H9 (cell line): ENCODE data around the gene PTK6. TPM values are rescaled to one million over a fixed set of nuclear protein-coding genes. Genes with fewer than 3 reads are reported as not detected.

Source experiments
- DNase-seq: peaks from one replicate; pipeline ENCODE4 v3.0.0-alpha.2; 2017
- H2AFZ ChIP-seq: one replicate; pipeline ENCODE4 v1.6.1; 2013; ENCODE audit warnings: mild to moderate bottlenecking, low read length, control low read depth, moderate library complexity
- H2AK5ac ChIP-seq: 2 replicates; pipeline ENCODE4 v1.6.1; 2013; ENCODE audit warnings: low read length, control low read depth, mixed read lengths; ENCODE audit not compliant: insufficient read length
- H2BK120ac ChIP-seq: one replicate; pipeline ENCODE4 v1.6.1; 2013; ENCODE audit warnings: low read depth, mild to moderate bottlenecking, low read length, control low read depth, inconsistent platforms; ENCODE audit not compliant: poor library complexity, severe bottlenecking
- H2BK12ac ChIP-seq: 2 replicates; pipeline ENCODE4 v1.6.1; 2013; ENCODE audit warnings: low read length, control low read depth, mixed read lengths, low read depth; ENCODE audit not compliant: insufficient read length
- H2BK15ac ChIP-seq: 2 replicates; pipeline ENCODE4 v1.6.1; 2013; ENCODE audit warnings: low read depth, low read length, control low read depth
- H2BK20ac ChIP-seq: one replicate; pipeline ENCODE4 v1.6.1; 2013; ENCODE audit warnings: low read depth, mild to moderate bottlenecking, low read length, control low read depth, inconsistent platforms; ENCODE audit not compliant: poor library complexity, severe bottlenecking
- H2BK5ac ChIP-seq: 2 replicates; pipeline ENCODE4 v1.6.1; 2013; ENCODE audit warnings: low read length, control low read depth, mixed read lengths; ENCODE audit not compliant: insufficient read length
- H3K14ac ChIP-seq: 2 replicates; pipeline ENCODE4 v1.6.1; 2013; ENCODE audit warnings: low read length, control low read depth; ENCODE audit not compliant: insufficient read depth
- H3K18ac ChIP-seq: 2 replicates; pipeline ENCODE4 v1.6.1; 2013; ENCODE audit warnings: low read depth, mild to moderate bottlenecking, mixed read lengths, low read length, control low read depth; ENCODE audit not compliant: insufficient read length
- H3K23ac ChIP-seq: 2 replicates; pipeline ENCODE4 v1.6.1; 2013; ENCODE audit warnings: low read length, control low read depth, mixed read lengths, low read depth; ENCODE audit not compliant: insufficient read length
- H3K23me2 ChIP-seq: 2 replicates; pipeline ENCODE4 v1.6.1; 2013; ENCODE audit warnings: low read depth, mild to moderate bottlenecking, mixed read lengths, low read length, control low read depth; ENCODE audit not compliant: insufficient read length, poor library complexity, severe bottlenecking
- H3K27ac ChIP-seq: 2 replicates; pipeline ENCODE4 v1.5.1; 2013; ENCODE audit warnings: low read length, control low read depth, mixed read lengths, low read depth; ENCODE audit not compliant: insufficient read length
- H3K27me3 ChIP-seq: 2 replicates; pipeline ENCODE4 v1.6.1; 2013; ENCODE audit warnings: low read length, control low read depth, inconsistent platforms; ENCODE audit not compliant: insufficient read depth
- H3K4ac ChIP-seq: 2 replicates; pipeline ENCODE4 v1.6.1; 2013; ENCODE audit warnings: low read depth, mild to moderate bottlenecking, control low read depth, inconsistent platforms, low read length, moderate library complexity
- H3K4me1 ChIP-seq: 2 replicates; pipeline ENCODE4 v1.6.1; 2013; ENCODE audit warnings: low read length, control low read depth, inconsistent platforms; ENCODE audit not compliant: insufficient read depth
- H3K4me2 ChIP-seq: 2 replicates; pipeline ENCODE4 v1.6.1; 2013; ENCODE audit warnings: low read length, control low read depth, mixed read lengths; ENCODE audit not compliant: insufficient read length, insufficient read depth
- H3K56ac ChIP-seq: 2 replicates; pipeline ENCODE4 v1.6.1; 2013; ENCODE audit warnings: low read depth, mild to moderate bottlenecking, mixed read lengths, low read length, control low read depth; ENCODE audit not compliant: insufficient read length
- H3K79me1 ChIP-seq: 2 replicates; pipeline ENCODE4 v1.6.1; 2013; ENCODE audit warnings: low read depth, mild to moderate bottlenecking, moderate library complexity, low read length, control low read depth, inconsistent platforms; ENCODE audit not compliant: insufficient read depth, poor library complexity, severe bottlenecking
- H3K79me2 ChIP-seq: 2 replicates; pipeline ENCODE4 v1.6.1; 2013; ENCODE audit warnings: low read length, control low read depth, inconsistent platforms; ENCODE audit not compliant: insufficient read depth
- H3K9ac ChIP-seq: 2 replicates; pipeline ENCODE4 v1.6.1; 2013; ENCODE audit warnings: low read length, control low read depth, mixed read lengths; ENCODE audit not compliant: insufficient read length; ENCODE audit errors: extremely low read depth
- H3K9me3 ChIP-seq: one replicate; pipeline ENCODE4 v1.6.1; 2013; ENCODE audit warnings: low read depth, low read length, inconsistent platforms; ENCODE audit not compliant: control insufficient read depth
- H3T11ph ChIP-seq: one replicate; pipeline ENCODE4 v1.6.1; 2013; ENCODE audit warnings: mild to moderate bottlenecking, low read length, control low read depth, inconsistent platforms
- H4K20me1 ChIP-seq: one replicate; pipeline ENCODE4 v1.6.1; 2013; ENCODE audit not compliant: control insufficient read depth, insufficient read length, insufficient read depth
- H4K5ac ChIP-seq: 2 replicates; pipeline ENCODE4 v1.6.1; 2013; ENCODE audit warnings: low read depth, mild to moderate bottlenecking, mixed read lengths, low read length, control low read depth; ENCODE audit not compliant: insufficient read length
- H4K8ac ChIP-seq: replicated peaks from 2 replicates; pipeline ENCODE4 v1.6.1; 2013; ENCODE audit warnings: low read length, control low read depth, mixed read lengths, low read depth; ENCODE audit not compliant: insufficient read length
- H4K91ac ChIP-seq: 2 replicates; pipeline ENCODE4 v1.6.1; 2013; ENCODE audit warnings: low read depth, mild to moderate bottlenecking, moderate library complexity, mixed read lengths, low read length, control low read depth; ENCODE audit not compliant: insufficient read length
- H3K27ac Mint-ChIP-seq, 3 experiments: 2 replicates in 2 of 3; 3 replicates in 1 of 3; pipeline ENCODE4 v1.8.0; 2020 to 2021; ENCODE audit warnings: mixed read lengths in 3 of 3, mild to moderate bottlenecking in 1 of 3, moderate library complexity in 1 of 3
- H3K27me3 Mint-ChIP-seq: 2 replicates; pipeline ENCODE4 v1.8.0; 2021; ENCODE audit warnings: low read depth, mild to moderate bottlenecking, moderate library complexity, mixed read lengths
- H3K36me3 Mint-ChIP-seq, 3 experiments: 2 replicates in 2 of 3; 3 replicates in 1 of 3; pipeline ENCODE4 v1.8.0; 2020 to 2021; ENCODE audit warnings: low read depth in 3 of 3, mixed read lengths in 3 of 3; ENCODE audit not compliant: insufficient read depth in 1 of 3
- H3K4me1 Mint-ChIP-seq, 2 experiments: 2 replicates each; pipeline ENCODE4 v1.8.0; 2020; ENCODE audit warnings: mixed read lengths in 2 of 2
- H3K4me3 Mint-ChIP-seq, 2 experiments: 2 replicates in 1 of 2; 3 replicates in 1 of 2; pipeline ENCODE4 v1.8.0; 2020 to 2021; ENCODE audit warnings: mild to moderate bottlenecking in 2 of 2, mixed read lengths in 2 of 2, moderate library complexity in 1 of 2
- H3K9me3 Mint-ChIP-seq, 2 experiments: 2 replicates in 1 of 2; 3 replicates in 1 of 2; pipeline ENCODE4 v1.8.0; 2020; ENCODE audit warnings: mild to moderate bottlenecking in 2 of 2, mixed read lengths in 2 of 2, moderate library complexity in 1 of 2
- CTCF ChIP-seq: fragments of 200-600 bp; sonication (generic); conservative IDR thresholded peaks from 3 replicates; pipeline ENCODE4 v1.8.0; 2021; ENCODE audit warnings: antibody characterized with exemption, mild to moderate bottlenecking
- WGBS: extraction: QIAGEN DNeasy Blood & Tissue Kit; methylation state at CpG from one replicate; pipeline ENCODE4 v1.1.7; 2013; ENCODE audit warnings: missing lambda C conversion rate, low lambda C conversion rate, mixed read lengths; ENCODE audit not compliant: insufficient read length; ENCODE audit errors: extremely low coverage; 5-methylcytosine and 5-hydroxymethylcytosine counted together
- total RNA-seq: library from RNA; stranded (reverse); gene quantifications from 2 replicates; pipeline ENCODE4 v1.2.1, GENCODE V29; 2021

PTK6 gene
- total RNA-seq, 1 experiment from 2014 or later, result 0.46 TPM

GRCh38 chr20:63507083-63507743, 30.0 kb downstream of the PTK6 start:
- Histone ChIP-seq H2BK120ac (no peak overlapping the region), H3K27ac (no peak overlapping the region), H4K8ac (no peak overlapping the region), H3K56ac (no peak overlapping the region), H3K23me2 (no peaks in the 10 kb centered on the region), H3K4me2 (no peak overlapping the region), H2BK15ac (no peak overlapping the region), H3K14ac (no peak overlapping the region), H3K79me1 (no peaks in the 10 kb centered on the region), H4K20me1 (no peaks in the 10 kb centered on the region), H3K9me3 (no peaks in the 10 kb centered on the region), H3K23ac (no peak overlapping the region), H3K27me3 (no peaks in the 10 kb centered on the region), H2BK12ac (no peak overlapping the region), H3K4ac (no peak overlapping the region), H3K4me1 (no peaks in the 10 kb centered on the region), H3K18ac (no peak overlapping the region), H2AK5ac (no peak overlapping the region), H4K5ac (no peak overlapping the region), H3K9ac (no peak overlapping the region), H4K91ac (no peak overlapping the region), H2BK20ac (no peak overlapping the region), H2AFZ (no peak overlapping the region), H3T11ph (no peak overlapping the region), H2BK5ac (no peak overlapping the region), H3K79me2 (no peaks in the 10 kb centered on the region)
- peaks cover 13 to 45% of the 10 kb centered on the region in 2 experiments; a peak in 4 of 5 replicates for H3K9me3 Mint-ChIP-seq
- H3K4me3 Mint-ChIP-seq, result no peak overlapping the region
- H3K27ac Mint-ChIP-seq, result no peak overlapping the region
- no peaks in the 10 kb centered on the region for H3K4me1 Mint-ChIP-seq
- WGBS, result no CpG with 5 or more reads among the region's 30 CpGs
- DNase-seq, result no peak
- no peak for TF ChIP-seq CTCF
- peaks cover 69% of the 10 kb centered on the region for H3K27me3 Mint-ChIP-seq
- peaks cover 0 to 27% (median 0%) of the 10 kb centered on the region in 3 experiments; a peak in 3 of 7 replicates for H3K36me3 Mint-ChIP-seq
